Embryonic facial prominence (tissue), 1 donor: ENCODE results near the gene CTSK.

ENCODE experiments used
- DNase-seq: peaks from one replicate; pipeline ENCODE4 v3.0.0-alpha.2; 2016; ENCODE audit errors: extremely low spot score

The CTSK gene

GRCh38 chr1:150762552-150762951 lies 45.5 kb downstream of the CTSK start:
- no peak for DNase-seq

GRCh38 chr1:150761801-150762200 lies 46.3 kb downstream of the CTSK start:
- no peak for DNase-seq

- no peak for DNase-seq
Observed at GRCh38 chr1:150760013-150760412, 48.0 kb downstream of the CTSK start.

GRCh38 chr1:150753416-150753815 lies 54.6 kb downstream of the CTSK start:
- DNase-seq, result no peak

- DNase-seq, result no peak
Observed at GRCh38 chr1:150751443-150751842, 56.6 kb downstream of the CTSK start.

DNA sequence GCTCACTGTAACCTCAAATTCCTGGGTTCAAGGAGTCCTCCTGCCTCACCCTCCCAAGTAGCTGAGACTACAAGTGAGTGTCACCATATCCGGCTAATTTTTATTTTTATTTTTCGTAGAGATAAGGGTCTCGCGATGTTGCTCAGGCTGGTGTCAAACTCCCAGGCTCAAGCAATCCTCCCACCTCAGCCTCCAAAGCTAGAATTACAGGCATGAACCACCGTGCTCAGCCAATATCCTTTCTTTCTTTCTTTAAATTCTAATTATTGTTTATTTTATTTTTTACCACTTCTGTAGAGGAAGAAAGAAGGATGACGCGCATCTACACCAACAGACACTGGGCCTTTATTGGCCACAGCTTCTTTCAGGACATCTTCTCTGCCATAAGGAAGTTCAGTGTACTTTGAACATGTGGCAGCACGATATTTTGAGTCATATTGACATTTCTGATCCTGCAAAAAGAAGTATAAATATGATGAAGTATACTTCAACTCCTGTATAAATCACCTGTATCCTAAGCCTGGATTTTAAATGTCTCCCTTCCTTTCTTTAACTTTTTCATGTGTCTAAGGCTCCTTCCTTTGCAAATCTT lies 58.2 kb downstream of the CTSK start:
- no peak for DNase-seq

DNA sequence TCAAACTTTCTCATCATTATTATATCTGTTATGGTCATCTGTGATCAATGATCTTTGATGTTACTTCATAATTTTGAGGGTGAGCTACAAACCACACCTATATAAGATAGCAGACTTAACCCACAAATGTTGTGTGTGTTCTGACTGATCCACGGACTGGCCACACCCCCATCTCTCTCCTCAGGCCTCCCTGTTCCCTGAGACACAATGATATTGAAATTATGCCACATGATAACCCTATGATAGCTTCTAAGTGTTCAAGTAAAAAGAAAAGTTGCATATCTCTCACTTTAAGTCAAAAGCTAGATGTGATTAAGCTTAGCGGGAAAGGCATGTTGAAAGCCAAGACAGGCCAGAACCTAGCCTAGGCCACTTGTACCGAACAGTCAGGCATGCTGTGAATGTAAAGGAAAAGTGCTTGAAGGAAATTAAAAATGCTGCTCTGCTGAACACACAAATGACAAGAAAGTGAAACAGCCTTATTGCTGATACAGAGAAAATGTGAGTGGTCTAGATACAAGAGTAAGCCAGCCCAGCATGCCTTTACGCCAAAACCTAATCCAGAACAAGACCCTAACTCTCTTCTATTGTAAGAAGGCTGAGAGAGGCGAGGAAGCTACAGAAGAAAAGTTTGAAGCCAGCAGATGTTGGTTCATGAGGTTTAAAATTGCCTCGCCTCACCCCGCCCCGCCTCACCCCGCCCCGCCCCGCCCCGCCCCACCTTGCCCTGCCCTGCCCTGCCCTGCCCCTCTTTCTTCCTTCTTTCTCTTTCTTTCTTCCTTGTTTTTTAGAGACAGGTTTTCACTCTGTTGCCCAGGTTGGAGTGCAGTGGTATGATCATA lies 59.0 kb downstream of the CTSK start:
- no peak for DNase-seq
